ENCODE results near the gene EHD1. TPM values are rescaled to one million over a fixed set of nuclear protein-coding genes. Genes with fewer than 3 reads are reported as not detected.

Gene EHD1
- total and polyA plus RNA-seq, 2 of the 4 experiments (the other 2 are of a cell fraction) = 107 to 209 TPM

GRCh38 chr11:64835616-64836447, 42.6 kb downstream of the EHD1 start:
- Histone ChIP-seq H2BK5ac (ENCODE audit: low read depth, low read length, poor library complexity, severe bottlenecking) (no peak overlapping the region), H2BK15ac (ENCODE audit: low read depth, low read length) (no peak overlapping the region), H2AFZ (replicated peaks; ENCODE audit: low read length, poor library complexity) (peak overlapping the region; percentile 70), H3K36me3 (ENCODE audit: control insufficient read depth, insufficient read depth, low read length) (no peaks in the 10 kb centered on the region), H2AK9ac (replicated peaks; ENCODE audit: low read depth, low read length, poor library complexity) (peak overlapping the region; percentile 34), H3K9me1 (ENCODE audit: insufficient read depth, low read length) (no peaks in the 10 kb centered on the region), H3K18ac (ENCODE audit: low read depth, low read length) (no peak overlapping the region), H3K27me3 (ENCODE audit: control insufficient read depth, insufficient read depth, low read length) (peaks cover 2% of the 10 kb centered on the region; the same call in 1 of the 2 replicates), H2BK120ac (ENCODE audit: low read depth, low read length) (no peak overlapping the region), H3K14ac (replicated peaks; ENCODE audit: low read depth, low read length) (no peak overlapping the region), H2AK5ac (ENCODE audit: low read depth, low read length) (peak overlapping the region; percentile 43; the same call in 1 of the 2 replicates), H3K79me1 (ENCODE audit: low read depth in 1 of 2, low read length in 2 of 2) (no peaks in the 10 kb centered on the region), H4K5ac (ENCODE audit: low read depth, low read length) (no peak overlapping the region), H3K27ac (ENCODE audit: insufficient read depth, low read length) (no peak overlapping the region), H3K56ac (ENCODE audit: extremely low read depth, insufficient read depth, low read length) (no peak overlapping the region), H3K4me2 (ENCODE audit: low read depth, low read length) (no peak overlapping the region), H4K91ac (ENCODE audit: insufficient read depth, low read depth, low read length) (no peak overlapping the region), H3K4me1 (ENCODE audit: control insufficient read depth, insufficient read depth, low read length) (no peaks in the 10 kb centered on the region), H2BK20ac (ENCODE audit: low read depth, low read length) (no peak overlapping the region), H3K9me3 (ENCODE audit: control insufficient read depth, insufficient read depth, low read length) (no peaks in the 10 kb centered on the region), H3K9ac (ENCODE audit: low read depth, low read length) (no peak overlapping the region), H4K8ac (ENCODE audit: low read depth in 2 of 2, low read length in 2 of 2) (no peak overlapping the region), H4K20me1 (ENCODE audit: insufficient read depth, low read length) (no peaks in the 10 kb centered on the region), H3K23ac (ENCODE audit: low read depth, low read length) (no peak overlapping the region), H3K4me3 (ENCODE audit: insufficient read depth, low read depth, low read length) (no peak overlapping the region), H3K4ac (ENCODE audit: low read depth, low read length) (no peak overlapping the region)
- ChIA-PET POLR2A (ENCODE audit: unreplicated experiment) (no interaction called here), CTCF (no interaction called here)
- intact Hi-C loops (cut with micrococcal nuclease) (no loop called here), dilution Hi-C loops (cut with HindIII; ENCODE audit: low sequenced_read_pairs, unreplicated experiment) (no loop called here), in situ Hi-C loops (cut with MboI; ENCODE audit: low sequenced_read_pairs) (no loop called here)
- BruUV-seq (replicated peaks) = no TSS peak
- no peak for DNase-seq
- no CpG with 5 or more reads among the region's 17 CpGs for WGBS, 2 experiments (ENCODE audit: extremely low coverage in 2 of 2, insufficient read length in 1 of 2)
- TF ChIP-seq RCOR1 (IDR thresholded peaks at IDR 0.05; ENCODE audit: insufficient replicate concordance, low read length) = no peak
- TF ChIP-seq BHLHE40 (IDR thresholded peaks at IDR 0.05; ENCODE audit: low read depth, low read length) = no peak
- TF ChIP-seq MAFK (IDR thresholded peaks at IDR 0.05; ENCODE audit: low read depth, low read length) = no peak
- TF ChIP-seq MXI1 (IDR thresholded peaks at IDR 0.05; ENCODE audit: borderline replicate concordance, low read depth, low read length) = no peak
- no peak for TF ChIP-seq NFE2L2 (IDR thresholded peaks at IDR 0.05; ENCODE audit: low read depth, low read length)
- ATAC-seq (ENCODE audit: low read depth) = no peak

All from IMR-90 (cell line).